Measurements from ENCODE around the gene AARS2. TPM values are rescaled to one million over a fixed set of nuclear protein-coding genes. Genes with fewer than 3 reads are reported as not detected.

Gene AARS2
- total and polyA plus RNA-seq, 2 of the 8 experiments (the other 6 are each of a cell fraction or from before 2014, with no cell fraction given): 8.6 to 20.4 TPM

DNA sequence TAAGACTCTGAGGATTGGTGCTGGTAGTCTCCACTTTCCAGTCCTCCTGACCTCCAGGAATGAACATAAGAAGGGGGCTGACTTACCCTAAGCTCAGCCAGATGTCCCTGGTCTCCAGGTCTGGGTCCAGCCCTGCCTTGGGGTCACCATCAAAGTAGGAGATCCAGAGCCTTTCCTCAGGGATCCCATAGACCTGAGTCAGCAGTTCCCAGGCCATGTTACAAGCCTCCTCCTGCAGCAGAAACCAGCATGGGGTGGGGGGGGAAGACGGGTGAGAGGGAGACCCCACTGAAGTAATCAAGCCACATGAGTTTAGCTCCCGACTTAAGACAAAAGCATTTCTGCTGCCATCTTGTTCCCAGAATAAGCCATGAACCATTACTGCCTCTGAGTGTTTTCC, 1.8 kb downstream of the AARS2 start:
- peaks cover 0 to 13% of the 10 kb centered on the region in 2 experiments; a peak in 2 of 4 replicates for H3K79me2 ChIP-seq (ENCODE audit: control insufficient read depth in 1 of 2, insufficient read depth in 2 of 2, low read length in 2 of 2)
- H3K4me3 ChIP-seq (ENCODE audit: extremely low read depth in 1 of 4, insufficient read depth in 2 of 4, low read depth in 3 of 4, low read length in 4 of 4): no peak overlapping the region
- POLR2A ChIA-PET (ENCODE audit: partially characterized antibody): interaction anchor here (1.8 to 5.6 kb wide), 6 partner anchors 12 to 65 kb away, joined by 5 to 80 read pairs (median 10); partner anchors contain the start of gene HSP90AB1
- H3K9me3 ChIP-seq (ENCODE audit: insufficient read depth in 2 of 2, low read depth in 1 of 2, low read length in 1 of 2): no peaks in the 10 kb centered on the region
- no peak overlapping the region for H2BK12ac ChIP-seq (ENCODE audit: low read depth, low read length)
- no peak overlapping the region for H2BK20ac ChIP-seq (ENCODE audit: low read length)
- peaks cover 0 to 2% of the 10 kb centered on the region in 2 experiments for H4K20me1 ChIP-seq (replicated peaks in 1 of 2; ENCODE audit: control insufficient read depth in 1 of 2, insufficient read depth in 2 of 2, low read length in 2 of 2)
- peaks cover 4% of the 10 kb centered on the region for H3K23me2 ChIP-seq (ENCODE audit: low read depth, low read length)
- H3K4me1 ChIP-seq (replicated peaks in 1 of 4; ENCODE audit: control insufficient read depth in 3 of 4, insufficient read depth in 4 of 4, low read length in 3 of 4): peaks cover 2 to 6% (median 3%) of the 10 kb centered on the region in 4 experiments; a peak in 6 of 7 replicates
- no peak overlapping the region for H3K23ac ChIP-seq (ENCODE audit: insufficient read length)
- CTCF ChIA-PET (ENCODE audit: partially characterized antibody): interaction anchor here (0.6 to 13.9 kb wide), 9 partner anchors 9 to 215 kb away, joined by 3 to 330 read pairs (median 3); partner anchors contain the start of genes NFKBIE and TMEM151B
- H3K9ac ChIP-seq (replicated peaks in 1 of 4; ENCODE audit: extremely low read depth in 1 of 4, low read depth in 3 of 4, low read length in 3 of 4): no peak overlapping the region
- H3K18ac ChIP-seq (ENCODE audit: extremely low read depth, low read length): no peak overlapping the region
- no peak overlapping the region for H3K27ac ChIP-seq (ENCODE audit: low read depth, low read length)
- H4K5ac ChIP-seq (ENCODE audit: insufficient read length, low read depth, low read length): no peak overlapping the region
- WGBS, 2 experiments (ENCODE audit: extremely low coverage in 1 of 2, insufficient coverage in 1 of 2, insufficient read length in 1 of 2, insufficient replicate concordance in 2 of 2, low coverage in 1 of 2, low lambda C conversion rate in 2 of 2, missing lambda C conversion rate in 1 of 2): 92% methylated on average over 2 of the region's 2 CpGs; no CpG with 5 or more reads in 1 of the 2 experiments
- peaks cover 13 to 44% (median 39%) of the 10 kb centered on the region in 4 experiments for H3K36me3 ChIP-seq (ENCODE audit: control insufficient read depth in 2 of 4, insufficient read depth in 4 of 4, low read length in 3 of 4)
- H3K79me1 ChIP-seq (ENCODE audit: low read depth, low read length): peaks cover 3% of the 10 kb centered on the region; the same call in 1 of the 2 replicates
- FAIRE-seq (no peak), DNase-seq (ENCODE audit: low read depth in 1 of 2, low spot score in 2 of 2) (no peak)
- H3K56ac ChIP-seq (replicated peaks; ENCODE audit: insufficient read length, low read depth, low read length): no peak overlapping the region
- no peak overlapping the region for H4K8ac ChIP-seq (ENCODE audit: extremely low read depth, insufficient read depth, low read length)
- no peak overlapping the region for H2BK120ac ChIP-seq (replicated peaks; ENCODE audit: low read depth, low read length)
- no peak overlapping the region for H3K4ac ChIP-seq (replicated peaks; ENCODE audit: insufficient read length, low read depth, low read length)
- no peak overlapping the region for H2AK5ac ChIP-seq (ENCODE audit: low read depth, low read length)
- H2BK5ac ChIP-seq (ENCODE audit: low read depth, low read length): no peak overlapping the region
- no peak overlapping the region for H2AFZ ChIP-seq (ENCODE audit: low read length)
- H2BK15ac ChIP-seq (ENCODE audit: low read length): no peak overlapping the region
- H3K27me3 ChIP-seq (replicated peaks in 1 of 4; ENCODE audit: control insufficient read depth in 3 of 4, extremely low read depth in 1 of 4, insufficient read depth in 3 of 4, low read length in 3 of 4): no peaks in the 10 kb centered on the region
- no peak overlapping the region for H3K14ac ChIP-seq (ENCODE audit: insufficient read length)
- no peak overlapping the region; a peak in 1 of 4 replicates for H3K4me2 ChIP-seq (ENCODE audit: insufficient read depth in 1 of 2, low read depth in 2 of 2, low read length in 2 of 2)
- no peak overlapping the region for H4K91ac ChIP-seq (replicated peaks; ENCODE audit: insufficient read length, low read length)
- TF ChIP-seq RXRA (IDR thresholded peaks at IDR 0.05; ENCODE audit: insufficient read depth, low read depth, low read length) (no peak), TCF12 (IDR thresholded peaks at IDR 0.05; ENCODE audit: low read depth, low read length) (no peak), BCL11A (IDR thresholded peaks at IDR 0.05; ENCODE audit: low read depth in 2 of 2, low read length in 2 of 2) (no peak)
